ENCODE results near the gene TMEM54.

DNA sequence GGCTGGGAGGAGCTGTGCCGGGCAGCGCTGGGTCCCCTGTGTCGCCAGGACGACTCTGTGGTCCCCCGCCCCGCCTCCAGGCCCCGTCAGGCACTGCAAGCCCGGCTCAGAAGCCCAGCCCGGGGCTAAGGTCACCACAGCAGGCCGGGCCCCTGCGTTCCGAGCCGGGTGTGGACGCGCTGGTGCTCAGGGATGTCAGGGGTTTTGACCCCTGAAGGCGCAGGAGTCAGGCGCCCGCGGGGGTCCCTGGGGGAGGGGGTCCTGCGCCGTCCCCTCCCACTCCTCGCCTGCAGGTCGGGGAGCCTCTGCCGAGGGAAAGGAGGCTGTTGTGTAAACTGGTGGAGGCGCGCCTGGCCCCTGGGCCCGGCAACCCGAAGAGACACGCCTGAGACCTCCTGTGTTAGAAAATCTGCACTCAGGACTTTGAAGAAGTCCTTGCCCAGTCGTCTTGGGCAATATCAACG is 23.7 kb upstream of the TMEM54 start:
- TF ChIP-seq EZH2 (IDR thresholded peaks at IDR 0.05; ENCODE audit: borderline replicate concordance, low read length) (no peak), CTCF (IDR thresholded peaks at IDR 0.05; ENCODE audit: low read length) (no peak)

Measured in OCI-LY1 (cell line).